Fibroblast of lung (primary cell): ENCODE measurements around the gene SNRPD3. TPM values are rescaled to one million over a fixed set of nuclear protein-coding genes. Genes with fewer than 3 reads are reported as not detected.
A peak's percentile ranks its signal among the peaks of the same experiment; 100 is the strongest.

Experiments used
- DNase-seq, 2 donors: peaks; one replicate each; pipeline versions ENCODE4 v3.0.0 to v3.0.0-alpha.2; 2010; ENCODE audit warnings: low read depth in 2 of 2
- H2AFZ ChIP-seq: 2 replicates; pipeline ENCODE4 v1.5.1; 2012; ENCODE audit warnings: low read length, control low read depth, inconsistent platforms
- H3K27ac ChIP-seq: 2 replicates; pipeline ENCODE4 v1.5.1; 2011; ENCODE audit warnings: low read length, control low read depth; ENCODE audit not compliant: insufficient read depth
- H3K27me3 ChIP-seq: 2 replicates; pipeline ENCODE4 v1.5.1; 2011; ENCODE audit warnings: mild to moderate bottlenecking, low read length; ENCODE audit not compliant: control insufficient read depth, insufficient read depth
- H3K36me3 ChIP-seq: 2 replicates; pipeline ENCODE4 v1.5.1; 2011; ENCODE audit warnings: low read length; ENCODE audit not compliant: control insufficient read depth, insufficient read depth
- H3K4me1 ChIP-seq: 2 replicates; pipeline ENCODE4 v1.5.1; 2011; ENCODE audit warnings: low read length; ENCODE audit not compliant: control insufficient read depth, insufficient read depth; ENCODE audit errors: extremely low read depth
- H3K4me2 ChIP-seq: 2 replicates; pipeline ENCODE4 v1.5.1; 2011; ENCODE audit warnings: low read length, control low read depth; ENCODE audit not compliant: insufficient read depth; ENCODE audit errors: extremely low read depth
- H3K4me3 ChIP-seq, 4 experiments: fragments of 200-600 bp in 1 of 4; sonication (generic) in 1 of 4; replicated peaks in 1 of 4; 2 replicates each; pipeline ENCODE4 v1.5.1; 2011 to 2016; ENCODE audit warnings: low read length in 4 of 4, low read depth in 3 of 4, mild to moderate bottlenecking in 3 of 4, control low read depth in 2 of 4, inconsistent platforms in 1 of 4, mixed read lengths in 1 of 4; ENCODE audit not compliant: insufficient read depth in 1 of 4; ENCODE audit errors: control extremely low read depth in 1 of 4
- H3K79me2 ChIP-seq: 2 replicates; pipeline ENCODE4 v1.5.1; 2012; ENCODE audit warnings: mild to moderate bottlenecking, low read length, inconsistent platforms; ENCODE audit not compliant: control insufficient read depth, insufficient read depth
- H3K9ac ChIP-seq: 2 replicates; pipeline ENCODE4 v1.5.1; 2011; ENCODE audit warnings: mild to moderate bottlenecking, low read length, control low read depth; ENCODE audit not compliant: insufficient read depth
- H3K9me3 ChIP-seq: 2 replicates; pipeline ENCODE4 v1.5.1; 2012; ENCODE audit warnings: low read depth, low read length; ENCODE audit not compliant: control insufficient read depth, insufficient read depth
- H4K20me1 ChIP-seq: 2 replicates; pipeline ENCODE4 v1.5.1; 2011; ENCODE audit warnings: low read length; ENCODE audit not compliant: control insufficient read depth, insufficient read depth; ENCODE audit errors: extremely low read depth
- CTCF ChIP-seq, 2 donors: IDR thresholded peaks in 1 of 2; conservative IDR thresholded peaks in 1 of 2; 1 replicate in 1 of 2; 2 replicates in 1 of 2; pipeline ENCODE4 v1.5.1; 2011 to 2012; ENCODE audit warnings: low read length in 2 of 2, control low read depth in 1 of 2, inconsistent platforms in 1 of 2, low read depth in 1 of 2, mild to moderate bottlenecking in 1 of 2
- EZH2 ChIP-seq: IDR thresholded peaks from 2 replicates; pipeline ENCODE4 v1.5.1; 2012; ENCODE audit warnings: low read length, control low read depth, mild to moderate bottlenecking; ENCODE audit errors: missing control alignments
- polyA plus RNA-seq, 2 donors: library from polyadenylated mRNA; depleted of rRNA in 1 of 2; stranded (reverse) in 1 of 2; unstranded in 1 of 2; fragments of >200 nt; gene quantifications; 2 replicates each; pipeline ENCODE4 v1.2.1, GENCODE V29; 2011 to 2012; ENCODE audit warnings: missing spikeins in 1 of 2
- total RNA-seq: library from RNA; depleted of rRNA; stranded (reverse); fragments of >200 nt; gene quantifications from 2 replicates; pipeline ENCODE4 v1.2.1, GENCODE V29; 2014

SNRPD3 gene
- total and polyA plus RNA-seq, 2 donors (not counting 1 experiment from before 2014, with no cell fraction given) = 114 to 151 TPM

- H3K36me3 ChIP-seq = peaks cover 12% of the 10 kb centered on the region
- no peaks in the 10 kb centered on the region for H4K20me1 ChIP-seq
- DNase-seq = no peak
- H3K4me1 ChIP-seq = no peaks in the 10 kb centered on the region
- no peak overlapping the region for H3K9ac ChIP-seq
- no peak overlapping the region for H2AFZ ChIP-seq
- no peak overlapping the region for H3K4me2 ChIP-seq
- TF ChIP-seq EZH2 (no peak), CTCF (conservative IDR thresholded peaks at IDR 0.05 in 1 of 2, IDR thresholded peaks at IDR 0.05 in 1 of 2; ENCODE audit: low read depth in 1 of 2, low read length in 2 of 2) (no peak)
- peaks cover 76% of the 10 kb centered on the region for H3K79me2 ChIP-seq
- no peak overlapping the region for H3K27ac ChIP-seq
- no peaks in the 10 kb centered on the region for H3K27me3 ChIP-seq
- no peaks in the 10 kb centered on the region for H3K9me3 ChIP-seq
- H3K4me3 ChIP-seq = no peak overlapping the region
These were observed 7.4 kb downstream of the SNRPD3 start for GRCh38 chr22:24563246-24563645.

GRCh38 chr22:24564376-24565058 is 8.7 kb downstream of the SNRPD3 start:
- Histone ChIP-seq H3K4me1 (no peaks in the 10 kb centered on the region), H4K20me1 (no peaks in the 10 kb centered on the region), H3K4me3 (no peak overlapping the region), H3K27ac (no peak overlapping the region), H3K4me2 (no peak overlapping the region), H2AFZ (no peak overlapping the region), H3K36me3 (peaks cover 12% of the 10 kb centered on the region), H3K27me3 (no peaks in the 10 kb centered on the region), H3K9ac (no peak overlapping the region), H3K9me3 (no peaks in the 10 kb centered on the region), H3K79me2 (peaks cover 64% of the 10 kb centered on the region)
- no peak for TF ChIP-seq CTCF (conservative IDR thresholded peaks at IDR 0.05 in 1 of 2, IDR thresholded peaks at IDR 0.05 in 1 of 2; ENCODE audit: low read depth in 1 of 2, low read length in 2 of 2)
- TF ChIP-seq EZH2 = no peak
- DNase-seq = peak in 1 of 2 donors; percentile 33

- no peak overlapping the region for H3K4me3 ChIP-seq
- no peaks in the 10 kb centered on the region for H4K20me1 ChIP-seq
- no peak for DNase-seq
- TF ChIP-seq EZH2 (no peak), CTCF (conservative IDR thresholded peaks at IDR 0.05 in 1 of 2, IDR thresholded peaks at IDR 0.05 in 1 of 2; ENCODE audit: low read depth in 1 of 2, low read length in 2 of 2) (no peak)
- H3K4me1 ChIP-seq = no peaks in the 10 kb centered on the region
- no peaks in the 10 kb centered on the region for H3K9me3 ChIP-seq
- peaks cover 60% of the 10 kb centered on the region for H3K79me2 ChIP-seq
- H2AFZ ChIP-seq = no peak overlapping the region
- no peak overlapping the region for H3K27ac ChIP-seq
- H3K36me3 ChIP-seq = peaks cover 12% of the 10 kb centered on the region
- H3K9ac ChIP-seq = no peak overlapping the region
- no peaks in the 10 kb centered on the region for H3K27me3 ChIP-seq
- H3K4me2 ChIP-seq = no peak overlapping the region
These were observed 9.3 kb downstream of the SNRPD3 start for GRCh38 chr22:24565077-24565476.
